IPS-15b (cell line): ENCODE measurements around the gene ARF5.

Experiments
- H3K27me3 ChIP-seq: one replicate; pipeline ENCODE4 v1.6.1; 2013; ENCODE audit warnings: low read length; ENCODE audit not compliant: control insufficient read depth, insufficient read depth
- H3K36me3 ChIP-seq: one replicate; pipeline ENCODE4 v1.6.1; 2013; ENCODE audit warnings: low read length; ENCODE audit not compliant: control insufficient read depth, insufficient read depth
- H3K4me1 ChIP-seq: one replicate; pipeline ENCODE4 v1.6.1; 2013; ENCODE audit warnings: mild to moderate bottlenecking, low read length; ENCODE audit not compliant: control insufficient read depth, insufficient read depth
- H3K4me3 ChIP-seq: one replicate; pipeline ENCODE4 v1.5.1; 2013; ENCODE audit warnings: low read depth, low read length
- H3K9ac ChIP-seq: one replicate; pipeline ENCODE4 v1.6.1; 2013; ENCODE audit warnings: low read depth, mild to moderate bottlenecking, low read length
- H3K9me3 ChIP-seq: one replicate; pipeline ENCODE4 v1.6.1; 2013; ENCODE audit warnings: mild to moderate bottlenecking, low read length; ENCODE audit not compliant: control insufficient read depth, insufficient read depth

ARF5 gene

DNA sequence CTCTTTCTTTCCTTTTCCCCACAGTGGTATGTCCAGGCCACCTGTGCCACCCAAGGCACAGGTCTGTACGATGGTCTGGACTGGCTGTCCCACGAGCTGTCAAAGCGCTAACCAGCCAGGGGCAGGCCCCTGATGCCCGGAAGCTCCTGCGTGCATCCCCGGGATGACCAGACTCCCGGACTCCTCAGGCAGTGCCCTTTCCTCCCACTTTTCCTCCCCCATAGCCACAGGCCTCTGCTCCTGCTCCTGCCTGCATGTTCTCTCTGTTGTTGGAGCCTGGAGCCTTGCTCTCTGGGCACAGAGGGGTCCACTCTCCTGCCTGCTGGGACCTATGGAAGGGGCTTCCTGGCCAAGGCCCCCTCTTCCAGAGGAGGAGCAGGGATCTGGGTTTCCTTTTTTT is 3.0 kb downstream of the ARF5 start:
- Histone ChIP-seq H3K36me3 (peaks cover 17% of the 10 kb centered on the region), H3K9ac (no peak overlapping the region), H3K4me3 (no peak overlapping the region), H3K27me3 (peaks cover 20% of the 10 kb centered on the region), H3K4me1 (no peaks in the 10 kb centered on the region), H3K9me3 (no peaks in the 10 kb centered on the region)

DNA sequence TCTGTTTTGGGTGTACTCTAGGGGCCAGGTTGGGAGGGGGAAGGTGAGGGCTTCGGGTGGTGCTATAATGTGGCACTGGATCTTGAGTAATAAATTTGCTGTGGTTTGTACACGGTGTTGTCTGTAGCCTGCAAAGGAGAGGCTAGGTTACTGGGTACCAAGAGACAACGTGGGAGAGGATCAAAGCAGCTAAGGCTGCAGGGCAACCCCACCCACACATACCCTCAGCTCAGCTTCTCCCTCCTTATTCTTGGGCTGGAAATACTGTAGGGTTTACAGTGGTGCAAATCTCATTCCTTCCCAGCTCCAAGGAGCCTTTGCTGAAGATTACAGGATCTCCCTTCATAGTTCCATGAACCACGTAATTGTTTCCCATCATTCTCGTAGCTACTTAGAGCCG is 3.4 kb downstream of the ARF5 start:
- H3K36me3 ChIP-seq, result peaks cover 17% of the 10 kb centered on the region
- H3K9ac ChIP-seq, result no peak overlapping the region
- H3K9me3 ChIP-seq, result no peaks in the 10 kb centered on the region
- peaks cover 16% of the 10 kb centered on the region for H3K27me3 ChIP-seq
- H3K4me1 ChIP-seq, result no peaks in the 10 kb centered on the region
- no peak overlapping the region for H3K4me3 ChIP-seq

DNA sequence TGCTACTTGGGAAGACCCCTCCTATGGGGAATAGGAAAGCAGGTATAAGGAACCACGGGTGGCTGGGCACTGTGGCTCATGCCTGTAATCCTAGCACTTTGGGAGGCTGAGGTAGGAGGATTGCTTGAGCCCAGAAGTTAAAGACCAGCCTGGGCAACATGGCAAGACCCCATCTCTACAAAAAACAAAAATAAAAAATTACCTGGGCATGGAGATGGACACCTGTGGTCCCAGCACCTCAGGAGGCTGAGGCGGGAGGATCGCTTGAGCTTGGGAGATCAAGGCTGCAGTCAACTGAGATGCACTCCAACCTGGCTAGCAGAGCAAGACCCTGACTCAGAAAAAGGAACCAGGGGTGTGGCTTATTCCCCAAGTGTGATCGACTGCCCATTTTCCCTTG is 4.3 kb downstream of the ARF5 start:
- no peak overlapping the region for H3K9ac ChIP-seq
- peaks cover 10% of the 10 kb centered on the region for H3K27me3 ChIP-seq
- no peaks in the 10 kb centered on the region for H3K9me3 ChIP-seq
- no peaks in the 10 kb centered on the region for H3K4me1 ChIP-seq
- no peak overlapping the region for H3K4me3 ChIP-seq
- H3K36me3 ChIP-seq, result peaks cover 17% of the 10 kb centered on the region

DNA sequence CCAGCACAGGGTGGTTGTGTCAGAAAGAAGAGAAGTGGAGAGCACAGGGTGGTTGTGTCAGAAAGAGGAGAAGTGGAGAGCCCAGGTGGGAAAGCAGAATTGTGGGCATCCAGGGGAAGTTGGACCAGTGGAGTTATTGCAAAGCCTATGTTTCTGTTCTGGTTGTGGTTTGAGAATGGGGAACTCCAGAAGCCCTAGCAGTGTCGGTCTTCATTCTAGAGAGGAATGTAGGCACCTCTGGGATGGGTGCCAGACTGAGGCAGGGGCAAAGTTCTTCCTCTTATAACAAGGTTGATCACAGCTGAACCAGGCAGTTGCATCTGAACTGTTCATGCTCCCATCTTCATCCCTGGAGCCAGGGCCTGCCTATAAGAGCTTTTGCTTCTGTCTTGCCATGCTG is 6.3 kb downstream of the ARF5 start:
- Histone ChIP-seq H3K9me3 (no peaks in the 10 kb centered on the region), H3K27me3 (peaks cover 6% of the 10 kb centered on the region), H3K36me3 (peaks cover 17% of the 10 kb centered on the region)

DNA sequence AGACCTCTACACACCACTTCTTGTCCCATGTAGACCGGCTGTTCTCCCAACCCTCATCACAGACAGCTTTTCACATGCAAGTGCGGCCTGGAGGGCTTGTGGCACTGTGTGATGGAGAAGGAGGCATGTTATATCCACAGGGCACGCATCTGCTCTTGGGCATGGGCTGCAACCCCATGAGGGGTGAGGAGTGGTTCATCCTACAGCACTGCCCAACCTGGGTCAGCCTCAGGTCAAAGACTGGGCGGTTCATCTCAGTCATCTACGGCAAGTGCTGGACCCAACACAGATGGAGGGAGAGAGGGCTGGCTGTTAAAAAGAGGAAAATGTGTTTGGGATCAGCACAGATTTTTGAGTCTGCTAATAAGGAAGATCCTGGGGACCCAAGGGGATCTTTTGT is 7.5 kb downstream of the ARF5 start:
- H3K27me3 ChIP-seq, result peaks cover 6% of the 10 kb centered on the region
- no peaks in the 10 kb centered on the region for H3K9me3 ChIP-seq
- peaks cover 5% of the 10 kb centered on the region for H3K4me1 ChIP-seq
- H3K9ac ChIP-seq, result no peak overlapping the region
- no peak overlapping the region for H3K4me3 ChIP-seq
- H3K36me3 ChIP-seq, result peaks cover 11% of the 10 kb centered on the region

More for the DNA sequence above, 6.3 kb downstream of the ARF5 start:
- Histone ChIP-seq H3K4me1 (peaks cover 3% of the 10 kb centered on the region), H3K9ac (no peak overlapping the region), H3K4me3 (no peak overlapping the region)

DNA sequence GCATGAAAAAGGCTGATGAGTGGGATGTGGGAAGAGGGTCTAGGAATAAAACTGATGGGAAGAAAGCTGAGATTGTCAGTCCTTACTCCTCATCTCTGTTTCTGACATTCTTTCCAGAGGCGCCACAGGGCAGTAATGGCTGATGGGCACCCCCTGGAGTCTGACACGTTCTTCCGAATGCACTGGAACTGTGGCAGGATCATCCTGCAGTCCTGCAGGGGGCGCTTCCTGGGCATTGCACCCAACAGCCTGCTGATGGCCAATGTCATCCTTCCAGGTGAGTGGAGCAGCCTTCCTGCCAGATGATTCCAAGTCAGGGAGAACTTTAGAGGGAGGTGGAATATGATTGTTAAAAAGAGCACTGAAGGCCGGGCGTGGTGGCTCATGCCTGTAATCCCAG is 10.1 kb downstream of the ARF5 start:
- Histone ChIP-seq H3K4me1 (peaks cover 10% of the 10 kb centered on the region), H3K27me3 (peaks cover 6% of the 10 kb centered on the region), H3K36me3 (no peaks in the 10 kb centered on the region), H3K9me3 (no peaks in the 10 kb centered on the region), H3K9ac (no peak overlapping the region), H3K4me3 (no peak overlapping the region)

DNA sequence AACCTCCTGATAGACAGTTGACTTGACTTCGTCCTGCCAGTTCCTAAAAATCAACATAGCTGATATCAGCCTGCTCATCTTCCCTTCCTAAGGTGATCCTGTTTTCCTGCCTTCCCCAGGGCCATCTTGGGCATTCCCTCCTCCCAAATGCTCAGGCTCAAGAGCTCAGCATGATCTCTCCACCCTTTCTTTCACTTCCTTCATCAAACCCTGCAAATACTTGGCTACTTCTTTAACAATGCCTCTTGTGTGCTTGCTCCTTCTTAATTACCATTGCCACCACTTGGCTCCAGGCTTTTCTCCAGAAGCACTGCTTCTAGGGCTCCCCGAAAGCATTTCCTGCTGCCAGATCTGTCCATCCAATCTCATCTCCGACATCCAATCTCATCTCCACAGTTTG is 12.7 kb downstream of the ARF5 start:
- no peaks in the 10 kb centered on the region for H3K36me3 ChIP-seq
- H3K4me3 ChIP-seq, result no peak overlapping the region
- H3K27me3 ChIP-seq, result peaks cover 4% of the 10 kb centered on the region
- H3K9me3 ChIP-seq, result no peaks in the 10 kb centered on the region
- peaks cover 10% of the 10 kb centered on the region for H3K4me1 ChIP-seq
- H3K9ac ChIP-seq, result no peak overlapping the region

DNA sequence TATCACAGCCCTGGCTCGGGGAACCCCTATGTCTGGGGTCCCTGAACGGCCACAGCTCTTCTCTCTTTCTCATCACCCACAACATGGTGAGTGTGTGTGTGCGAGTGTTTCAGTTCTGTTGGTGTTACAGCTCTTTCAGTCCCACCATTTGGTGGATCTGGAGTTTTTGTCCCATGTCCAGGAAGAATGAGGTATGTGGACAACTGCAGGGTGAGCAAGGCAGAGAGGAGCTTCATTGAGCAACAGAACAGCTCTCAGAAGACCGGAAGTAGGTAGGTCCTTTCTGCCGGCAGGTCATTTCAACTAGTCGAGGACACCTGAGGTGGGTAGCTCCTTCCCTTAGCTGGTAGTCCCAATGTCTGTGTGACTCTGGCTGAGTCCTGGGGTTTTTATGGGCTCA is 20.2 kb downstream of the ARF5 start:
- Histone ChIP-seq H3K36me3 (no peaks in the 10 kb centered on the region), H3K27me3 (no peaks in the 10 kb centered on the region), H3K9ac (no peak overlapping the region), H3K4me3 (no peak overlapping the region), H3K4me1 (no peaks in the 10 kb centered on the region), H3K9me3 (no peaks in the 10 kb centered on the region)

DNA sequence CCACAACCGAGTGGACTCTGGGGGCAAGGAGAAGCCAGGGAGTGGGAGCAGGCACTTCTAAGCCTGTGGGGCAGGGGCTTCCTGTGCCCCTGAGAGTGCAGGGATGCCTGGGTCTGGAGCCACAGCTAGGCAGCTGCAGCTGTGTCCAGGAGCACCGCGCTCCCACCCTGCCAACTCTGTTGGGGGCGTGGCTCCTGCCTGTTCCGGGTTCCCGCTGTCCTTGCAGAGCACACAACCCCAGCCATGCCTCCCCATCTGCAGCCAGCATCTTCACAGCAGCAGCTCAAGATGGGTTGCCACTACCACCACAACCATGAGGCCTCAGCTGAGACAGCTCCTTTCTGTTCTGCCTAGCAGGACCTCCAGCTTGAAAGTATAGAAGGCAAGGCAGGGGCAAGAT is 21.1 kb downstream of the ARF5 start:
- Histone ChIP-seq H3K27me3 (peaks cover 5% of the 10 kb centered on the region), H3K4me3 (no peak overlapping the region), H3K36me3 (no peaks in the 10 kb centered on the region), H3K9ac (no peak overlapping the region), H3K9me3 (no peaks in the 10 kb centered on the region), H3K4me1 (no peaks in the 10 kb centered on the region)

DNA sequence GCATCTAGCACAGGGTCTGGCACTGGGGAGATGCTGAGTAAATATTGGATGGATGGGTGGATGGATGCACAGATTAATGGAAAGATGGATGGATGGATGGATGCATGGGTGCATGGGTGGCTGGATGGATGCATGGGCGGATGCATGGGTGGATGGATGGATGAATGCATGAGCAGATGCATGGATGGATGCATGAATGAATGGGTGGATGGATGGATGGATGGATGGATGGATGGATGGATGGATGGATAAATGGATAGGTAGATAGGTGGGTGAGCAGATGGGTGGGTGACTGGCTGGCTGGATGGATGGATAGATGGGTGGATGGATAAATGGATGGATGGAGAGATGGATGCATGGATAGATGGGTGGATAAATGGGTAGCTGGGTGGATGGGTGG is 24.1 kb downstream of the ARF5 start:
- Histone ChIP-seq H3K4me3 (no peak overlapping the region), H3K27me3 (peaks cover 29% of the 10 kb centered on the region), H3K9me3 (no peaks in the 10 kb centered on the region), H3K9ac (no peak overlapping the region), H3K36me3 (no peaks in the 10 kb centered on the region), H3K4me1 (no peaks in the 10 kb centered on the region)

DNA sequence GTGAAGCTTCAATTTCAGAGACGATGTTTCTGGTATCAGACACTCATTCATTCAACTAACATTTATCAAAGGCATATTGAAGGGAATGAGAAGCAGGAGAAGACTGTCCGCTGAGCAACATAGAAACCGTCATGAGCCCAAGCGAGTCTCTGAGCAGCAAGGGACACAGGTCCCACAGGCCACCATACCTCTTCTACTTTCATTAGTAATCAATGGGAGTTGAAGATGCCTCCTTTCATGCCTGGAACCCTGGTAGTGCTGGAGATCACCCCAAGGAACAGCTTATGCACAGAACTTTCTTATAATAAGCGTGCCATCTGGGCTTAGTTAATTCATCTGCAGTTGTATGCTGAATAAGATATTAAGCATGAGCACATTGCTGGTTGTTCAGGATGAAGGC is 28.5 kb downstream of the ARF5 start:
- H3K9ac ChIP-seq, result no peak overlapping the region
- H3K4me1 ChIP-seq, result peaks cover 4% of the 10 kb centered on the region
- no peaks in the 10 kb centered on the region for H3K36me3 ChIP-seq
- no peak overlapping the region for H3K4me3 ChIP-seq
- peaks cover 67% of the 10 kb centered on the region for H3K27me3 ChIP-seq
- no peaks in the 10 kb centered on the region for H3K9me3 ChIP-seq

DNA sequence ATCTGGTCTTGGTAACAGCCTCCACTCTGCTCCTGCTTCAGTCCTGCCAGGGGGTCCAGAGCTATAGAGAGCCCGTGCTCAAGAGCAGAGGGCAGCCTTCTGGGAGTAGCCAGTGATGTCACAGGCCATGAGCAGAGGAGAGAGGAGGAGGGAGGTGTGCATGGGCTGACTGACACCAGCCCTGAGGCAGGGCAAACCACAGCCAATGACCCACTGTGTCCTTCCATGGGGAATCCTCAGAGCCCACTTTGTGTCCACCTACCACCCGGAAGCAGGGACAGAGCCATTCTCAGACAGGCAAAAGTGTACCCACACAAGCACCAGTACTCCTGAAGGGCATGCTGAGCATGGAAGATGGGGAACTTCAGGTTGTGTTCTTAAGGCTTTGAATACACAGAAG is 29.8 kb downstream of the ARF5 start, which contains the start of gene PAX4:
TSS of gene PAX4 (minus strand) at position 101 of the 400 bp plus-strand sequence. CDS start 2,214 bp downstream, outside the sequence.
- peaks cover 4% of the 10 kb centered on the region for H3K4me1 ChIP-seq
- H3K9ac ChIP-seq, result no peak within 1 kb of the TSS
- H3K36me3 ChIP-seq, result no peaks in the 10 kb centered on the region
- peaks cover 69% of the 10 kb centered on the region for H3K27me3 ChIP-seq
- H3K4me3 ChIP-seq, result no peak within 1 kb of the TSS
- H3K9me3 ChIP-seq, result no peaks in the 10 kb centered on the region

DNA sequence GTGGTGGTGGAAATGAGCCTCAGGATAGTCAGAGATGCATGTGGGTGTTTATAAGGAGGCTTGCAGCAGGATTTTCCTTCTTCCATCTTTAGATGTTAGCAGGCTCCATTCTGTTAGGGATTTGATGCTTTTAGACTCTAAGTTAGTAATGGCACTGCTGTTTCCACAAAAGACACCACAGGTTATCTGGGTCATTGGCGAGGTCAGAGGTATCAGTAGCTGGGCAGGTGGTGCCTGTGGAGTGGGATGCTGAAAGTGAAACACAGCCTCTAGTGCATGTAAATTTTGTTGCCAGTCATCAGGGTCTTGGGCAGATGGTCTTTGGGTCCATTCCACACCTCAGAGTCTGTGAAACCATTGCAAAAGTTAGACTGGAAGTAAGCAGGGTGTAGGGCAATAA is 30.6 kb downstream of the ARF5 start:
- Histone ChIP-seq H3K36me3 (no peaks in the 10 kb centered on the region), H3K4me1 (peaks cover 4% of the 10 kb centered on the region), H3K9ac (no peak overlapping the region), H3K4me3 (no peak overlapping the region), H3K27me3 (peaks cover 69% of the 10 kb centered on the region), H3K9me3 (no peaks in the 10 kb centered on the region)
